Stomach (tissue), 9 donors: Measurements from ENCODE around the gene CARD8. TPM values are rescaled to one million over a fixed set of nuclear protein-coding genes. Genes with fewer than 3 reads are reported as not detected.
"Not testable (repeated sequence)": the region's sequence is repeated elsewhere in the genome, so short reads cannot be mapped to it uniquely, and the experiment has no call there.

Experiments
- DNase-seq, 2 donors: peaks; one replicate each; pipeline versions ENCODE4 v3.0.0 to v3.0.0-alpha.2; 2013 to 2019
- H3K27ac ChIP-seq, 5 donors: fragments of 200-600 bp in 4 of 5; sonication (generic) in 4 of 5; one replicate each; pipeline ENCODE4 v1.5.1; 2013 to 2019; ENCODE audit warnings: mild to moderate bottlenecking in 1 of 5, moderate library complexity in 1 of 5
- H3K27me3 ChIP-seq, 3 donors: fragments of 200-600 bp; sonication (generic); one replicate each; pipeline ENCODE4 v1.5.1; 2017 to 2019; ENCODE audit warnings: mixed run types in 1 of 3
- H3K36me3 ChIP-seq, 4 donors: fragments of 200-600 bp; sonication (generic); 1 replicate in 3 of 4; 2 replicates in 1 of 4; pipeline ENCODE4 v1.5.1; 2016 to 2019
- H3K4me1 ChIP-seq, 4 donors: fragments of 200-600 bp; sonication (generic); one replicate each; pipeline ENCODE4 v1.5.1; 2016 to 2019
- H3K4me3 ChIP-seq, 4 donors: fragments of 200-600 bp; sonication (generic) in 3 of 4; one replicate each; pipeline ENCODE4 v1.5.1; 2016 to 2019; ENCODE audit warnings: mild to moderate bottlenecking in 1 of 4
- H3K9me3 ChIP-seq, 4 donors: fragments of 200-600 bp; sonication (generic); one replicate each; pipeline ENCODE4 v1.5.1; 2016 to 2019
- EP300 ChIP-seq: sonication (generic); formaldehyde crosslinking; IDR thresholded peaks from one replicate; pipeline ENCODE4 v1.6.1; 2017; ENCODE audit warnings: antibody characterized with exemption
- POLR2A ChIP-seq, 4 donors: fragments of 450-650 bp; IDR thresholded peaks; one replicate each; pipeline ENCODE4 v1.6.1; 2016; ENCODE audit warnings: antibody characterized with exemption in 4 of 4, control low read depth in 2 of 4, mild to moderate bottlenecking in 1 of 4, moderate library complexity in 1 of 4
- POLR2AphosphoS5 ChIP-seq, 3 donors: sonication (generic); formaldehyde crosslinking; IDR thresholded peaks; one replicate each; pipeline ENCODE4 v1.6.1; 2016; ENCODE audit warnings: antibody characterized with exemption in 3 of 3
- WGBS, 5 donors: extraction: QIAGEN DNeasy Blood & Tissue Kit in 3 of 5; methylation state at CpG; one replicate each; pipeline versions ENCODE4 v1.1.5 to v1.1.7; 2013 to 2018; 5-methylcytosine and 5-hydroxymethylcytosine counted together
- intact Hi-C: fragments of 100-400 bp; cut with DNase I; formaldehyde crosslinking; loops from one replicate; pipeline ENCODE4 v1.15.1; 2023; ENCODE audit warnings: low total_unique reads
- polyA plus RNA-seq, 3 donors: library from polyadenylated mRNA; stranded (reverse); fragments of 200-250 nt; gene quantifications; one replicate each; pipeline ENCODE4 v1.2.3, GENCODE V29; 2013
- total RNA-seq, 5 donors: library from RNA; depleted of rRNA; stranded (reverse); fragments of >200 nt; gene quantifications; one replicate each; pipeline versions ENCODE4 v1.1.0 to v1.2.3, GENCODE V29; 2014 to 2016
- TF ChIP-seq, protein P1 (sequence below), 7 experiments: fragments of 450-650 bp in 4 of 7; fragments of 200-600 bp in 3 of 7; sonication (generic) in 3 of 7; IDR thresholded peaks; one replicate each; pipeline ENCODE4 v1.5.1; 2016 to 2019; ENCODE audit warnings: antibody characterized with exemption in 7 of 7, control low read depth in 2 of 7, mild to moderate bottlenecking in 1 of 7
- donor health status: healthy with polysubstance abuse.
- donor health status: Bipolar disorder and iron deficiency.
- donor health status: healthy.

Gene CARD8
- total and polyA plus RNA-seq, 8 donors = 5.2 to 63.6 (median 25.8) TPM

DNA sequence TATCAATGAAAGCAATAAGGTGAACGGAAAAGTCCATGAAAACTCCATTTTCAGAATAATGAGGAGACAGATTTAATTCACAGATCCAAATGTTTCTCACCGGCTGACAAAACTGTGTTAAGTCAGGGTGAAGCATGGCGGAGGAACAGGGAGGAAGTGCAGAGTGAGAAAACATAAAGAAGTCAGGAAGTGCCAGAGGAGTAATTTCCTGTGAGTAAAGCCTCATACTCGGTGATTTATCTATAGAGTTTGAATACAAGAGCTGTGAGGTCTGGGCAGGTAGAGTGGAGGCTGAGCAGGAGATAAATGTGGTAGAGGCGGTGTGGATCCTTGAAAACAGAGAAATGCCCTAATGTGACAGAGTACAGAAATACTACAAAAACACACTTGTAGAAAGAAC lies 11.4 kb downstream of the CARD8 start:
- peaks cover 0 to 39% (median 11%) of the 10 kb centered on the region in 4 donors for H3K4me1 ChIP-seq
- TF ChIP-seq, protein P1, sequence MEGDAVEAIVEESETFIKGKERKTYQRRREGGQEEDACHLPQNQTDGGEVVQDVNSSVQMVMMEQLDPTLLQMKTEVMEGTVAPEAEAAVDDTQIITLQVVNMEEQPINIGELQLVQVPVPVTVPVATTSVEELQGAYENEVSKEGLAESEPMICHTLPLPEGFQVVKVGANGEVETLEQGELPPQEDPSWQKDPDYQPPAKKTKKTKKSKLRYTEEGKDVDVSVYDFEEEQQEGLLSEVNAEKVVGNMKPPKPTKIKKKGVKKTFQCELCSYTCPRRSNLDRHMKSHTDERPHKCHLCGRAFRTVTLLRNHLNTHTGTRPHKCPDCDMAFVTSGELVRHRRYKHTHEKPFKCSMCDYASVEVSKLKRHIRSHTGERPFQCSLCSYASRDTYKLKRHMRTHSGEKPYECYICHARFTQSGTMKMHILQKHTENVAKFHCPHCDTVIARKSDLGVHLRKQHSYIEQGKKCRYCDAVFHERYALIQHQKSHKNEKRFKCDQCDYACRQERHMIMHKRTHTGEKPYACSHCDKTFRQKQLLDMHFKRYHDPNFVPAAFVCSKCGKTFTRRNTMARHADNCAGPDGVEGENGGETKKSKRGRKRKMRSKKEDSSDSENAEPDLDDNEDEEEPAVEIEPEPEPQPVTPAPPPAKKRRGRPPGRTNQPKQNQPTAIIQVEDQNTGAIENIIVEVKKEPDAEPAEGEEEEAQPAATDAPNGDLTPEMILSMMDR (IDR thresholded peaks at IDR 0.05) = no peak
- TF ChIP-seq EP300 = no peak
- TF ChIP-seq POLR2A (IDR thresholded peaks at IDR 0.05) = no peak
- no peak overlapping the region for H3K4me3 ChIP-seq
- no peaks in the 10 kb centered on the region for H3K9me3 ChIP-seq
- WGBS, 5 donors = 53 to 70% (median 66%) methylated on average over 5 of the region's 5 CpGs
- H3K36me3 ChIP-seq = peaks cover 10 to 62% (median 50%) of the 10 kb centered on the region in 4 donors
- H3K27ac ChIP-seq = peak overlapping the region in 1 of 5 donors; percentile 43
- no peaks in the 10 kb centered on the region for H3K27me3 ChIP-seq
- intact Hi-C loops = no loop called here
- DNase-seq = peak in 1 of 2 donors; percentile 14

DNA sequence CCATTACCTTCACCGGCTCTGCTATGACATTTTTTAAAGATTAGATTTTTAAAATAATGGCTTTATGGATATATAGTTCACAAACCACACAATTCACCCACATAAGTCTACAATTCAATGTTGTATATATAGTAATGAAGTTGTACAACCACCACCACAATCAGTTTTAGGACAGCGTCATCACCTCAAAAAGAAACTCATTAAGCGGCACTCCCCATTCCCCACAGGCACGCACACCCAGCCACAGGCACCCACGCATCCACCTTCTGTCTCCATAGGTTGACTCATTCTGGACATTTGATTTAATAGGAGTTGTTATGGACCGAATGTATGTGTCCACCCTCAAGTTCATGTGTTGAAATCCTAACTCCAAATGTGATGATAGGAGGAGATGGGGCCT lies 13.9 kb downstream of the CARD8 start:
- H3K4me1 ChIP-seq = peaks cover 0 to 20% (median 7%) of the 10 kb centered on the region in 4 donors
- H3K36me3 ChIP-seq = peaks cover 18 to 71% (median 59%) of the 10 kb centered on the region in 4 donors
- 91 to 96% (median 93%) methylated on average over 6 of the region's 6 CpGs for WGBS, 5 donors
- H3K27ac ChIP-seq, intact Hi-C loops, H3K4me3 ChIP-seq, H3K9me3 ChIP-seq, H3K27me3 ChIP-seq, DNase-seq: not testable (repeated sequence)

DNA sequence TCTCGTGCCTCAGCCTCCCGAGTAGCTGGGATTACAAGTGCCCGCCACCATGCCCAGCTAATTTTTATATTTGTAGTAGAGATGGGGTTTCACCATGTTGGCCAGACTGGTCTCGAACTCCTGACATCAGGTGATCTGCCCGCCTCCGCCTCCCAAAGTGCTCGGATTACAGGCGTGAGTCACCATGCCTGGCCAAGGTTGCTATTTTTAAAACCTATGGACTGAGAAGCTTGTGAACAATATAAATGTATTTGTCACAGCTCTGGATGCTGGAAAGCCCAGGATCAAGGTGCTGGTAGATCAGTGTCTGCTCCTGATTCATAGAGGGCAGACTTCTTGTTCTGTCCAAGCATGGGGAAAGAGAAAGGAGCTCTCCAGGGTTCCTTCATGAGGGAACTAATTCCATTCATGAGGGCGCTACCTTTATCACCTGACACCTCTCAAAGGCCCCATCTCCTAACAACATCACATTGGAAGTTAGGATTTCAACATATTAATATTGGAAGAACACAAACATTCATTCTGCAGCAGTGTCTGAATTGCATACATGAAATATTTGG lies 16.1 kb downstream of the CARD8 start:
- no peak overlapping the region for H3K27ac ChIP-seq
- TF ChIP-seq, protein P1 (IDR thresholded peaks at IDR 0.05) = no peak
- TF ChIP-seq EP300 (no peak), POLR2AphosphoS5 (IDR thresholded peaks at IDR 0.05) (no peak), POLR2A (IDR thresholded peaks at IDR 0.05) (no peak)
- H3K4me1 ChIP-seq = peaks cover 0 to 3% (median 0%) of the 10 kb centered on the region in 4 donors
- no peaks in the 10 kb centered on the region for H3K9me3 ChIP-seq
- intact Hi-C loops = no loop called here
- H3K36me3 ChIP-seq = peaks cover 18 to 79% (median 66%) of the 10 kb centered on the region in 4 donors
- H3K4me3 ChIP-seq = no peak overlapping the region
- no peaks in the 10 kb centered on the region for H3K27me3 ChIP-seq
- WGBS, 5 donors = 96 to 98% (median 96%) methylated on average over 9 of the region's 9 CpGs
- DNase-seq = no peak

DNA sequence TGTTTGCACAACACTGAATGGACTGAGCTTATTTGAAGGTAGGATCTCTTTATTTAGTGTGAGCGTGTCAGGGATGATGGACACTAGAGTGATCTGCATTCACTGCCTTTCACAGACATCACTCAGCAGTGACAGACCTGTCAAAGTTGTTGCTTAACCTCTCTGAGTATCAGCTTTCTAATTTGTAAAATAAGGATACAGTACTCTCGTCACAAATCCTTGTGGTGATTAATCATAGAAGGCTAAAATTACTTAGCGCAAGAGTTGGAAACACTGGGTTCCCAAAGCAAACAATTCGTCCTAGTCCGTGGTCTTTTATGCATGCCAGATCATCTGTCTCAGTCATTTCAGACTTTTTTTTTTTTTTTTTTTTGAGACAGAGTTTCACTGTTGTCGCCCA lies 16.6 kb downstream of the CARD8 start:
- no peaks in the 10 kb centered on the region for H3K4me1 ChIP-seq
- H3K27me3 ChIP-seq = no peaks in the 10 kb centered on the region
- no peak overlapping the region for H3K4me3 ChIP-seq
- H3K9me3 ChIP-seq = no peaks in the 10 kb centered on the region
- no peak for TF ChIP-seq EP300
- no peak for TF ChIP-seq POLR2AphosphoS5 (IDR thresholded peaks at IDR 0.05)
- TF ChIP-seq POLR2A (IDR thresholded peaks at IDR 0.05) = no peak
- TF ChIP-seq, protein P1 (IDR thresholded peaks at IDR 0.05) = no peak
- intact Hi-C loops = no loop called here
- H3K27ac ChIP-seq = no peak overlapping the region
- peaks cover 18 to 82% (median 70%) of the 10 kb centered on the region in 4 donors for H3K36me3 ChIP-seq
- DNase-seq = no peak
- WGBS, 5 donors = 77 to 93% (median 87%) methylated on average over 6 of the region's 6 CpGs

DNA sequence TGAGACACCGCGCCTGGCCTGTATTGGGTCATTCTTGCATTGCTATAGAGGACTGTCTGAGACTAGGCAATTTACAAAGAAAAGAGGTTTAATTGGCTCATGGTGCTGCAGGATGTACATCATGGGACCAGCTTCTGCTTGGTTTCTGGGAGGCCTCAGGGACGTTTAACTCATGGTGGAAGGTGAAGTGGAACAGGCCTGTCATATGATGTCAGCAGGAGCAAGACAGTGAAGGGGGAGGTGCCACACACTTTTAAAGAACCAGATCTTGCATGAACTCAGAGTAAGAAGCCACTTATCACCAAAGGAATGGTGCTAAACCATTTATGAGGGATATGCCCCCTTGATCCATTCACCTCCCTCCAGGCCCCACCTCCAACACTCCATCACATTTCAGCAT lies 18.7 kb downstream of the CARD8 start:
- no peaks in the 10 kb centered on the region for H3K9me3 ChIP-seq
- no peak for TF ChIP-seq EP300
- TF ChIP-seq, protein P1 (IDR thresholded peaks at IDR 0.05) = no peak
- intact Hi-C loops = no loop called here
- no peaks in the 10 kb centered on the region for H3K4me1 ChIP-seq
- H3K4me3 ChIP-seq = no peak overlapping the region
- 64 to 91% (median 81%) methylated on average over 3 of the region's 3 CpGs for WGBS, 5 donors
- no peak overlapping the region for H3K27ac ChIP-seq
- H3K36me3 ChIP-seq = peaks cover 29 to 90% (median 82%) of the 10 kb centered on the region in 4 donors
- no peak for DNase-seq
- no peaks in the 10 kb centered on the region for H3K27me3 ChIP-seq
